Fibroblast of gingiva (primary cell): ENCODE results near the gene KLHDC8A.
A peak's percentile ranks its signal among the peaks of the same experiment; 100 is the strongest.
"Not testable (repeated sequence)": the region's sequence is repeated elsewhere in the genome, so short reads cannot be mapped to it uniquely, and the experiment has no call there.

Experiments used
- DNase-seq: peaks from one replicate; pipeline ENCODE4 v3.0.0-alpha.2; 2011; ENCODE audit warnings: low read depth

KLHDC8A gene

DNA sequence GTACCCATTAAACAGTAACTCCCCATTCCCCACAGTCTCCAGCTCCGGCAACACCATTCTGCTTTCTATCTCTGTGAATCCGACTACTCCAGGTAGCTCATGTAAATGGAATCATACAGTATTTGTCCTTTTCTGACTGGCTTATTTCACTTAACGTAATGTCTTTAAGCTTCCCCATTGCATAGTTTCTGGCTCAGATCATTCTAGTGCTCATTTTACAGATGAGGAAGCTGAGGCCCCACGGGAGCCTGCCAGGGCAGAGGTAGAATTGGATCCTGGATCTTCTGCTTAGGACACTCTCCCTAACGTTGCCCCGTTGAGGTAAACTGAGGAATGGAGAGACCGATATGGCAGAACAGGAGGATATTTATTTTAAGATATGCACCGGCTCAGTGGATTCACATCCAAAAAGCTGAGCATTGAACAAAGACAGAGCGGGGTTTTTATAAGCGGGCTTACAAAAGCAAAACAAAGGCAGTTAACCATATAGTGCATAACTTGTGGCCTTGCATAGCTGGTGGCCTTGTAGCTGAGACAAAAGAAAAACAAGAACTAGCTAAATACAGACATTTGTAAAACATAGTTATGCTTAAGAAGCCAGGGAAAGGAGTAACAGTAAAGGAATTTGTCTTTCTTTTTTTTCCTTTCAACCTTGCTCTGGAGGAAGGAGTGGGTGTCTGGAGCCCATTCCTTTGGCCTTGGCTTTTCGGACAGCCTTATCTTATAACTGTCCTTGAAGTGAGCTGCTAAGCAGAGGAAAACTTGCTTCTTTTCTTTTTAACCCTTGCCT lies 15.3 kb upstream of the KLHDC8A start:
- DNase-seq: no peak

DNA sequence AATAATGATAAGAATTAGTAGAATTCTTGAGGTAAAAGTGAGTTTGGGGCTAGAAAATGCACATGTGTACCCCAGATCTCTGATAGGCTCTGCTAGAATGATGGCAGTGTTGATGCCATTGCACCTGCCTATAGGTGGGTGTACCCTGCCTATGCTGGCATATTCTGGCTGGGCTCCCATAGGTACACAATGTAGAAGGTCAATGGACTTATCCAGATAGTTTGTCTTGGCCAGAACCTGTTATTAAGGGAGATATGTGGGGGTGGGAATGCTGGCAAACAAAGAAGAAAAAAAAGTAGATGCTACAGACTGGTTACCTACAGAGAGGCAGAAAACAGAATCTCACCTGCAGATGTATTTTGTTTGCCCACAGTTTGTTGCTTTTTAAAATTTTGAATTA lies 14.1 kb upstream of the KLHDC8A start:
- DNase-seq: no peak

DNA sequence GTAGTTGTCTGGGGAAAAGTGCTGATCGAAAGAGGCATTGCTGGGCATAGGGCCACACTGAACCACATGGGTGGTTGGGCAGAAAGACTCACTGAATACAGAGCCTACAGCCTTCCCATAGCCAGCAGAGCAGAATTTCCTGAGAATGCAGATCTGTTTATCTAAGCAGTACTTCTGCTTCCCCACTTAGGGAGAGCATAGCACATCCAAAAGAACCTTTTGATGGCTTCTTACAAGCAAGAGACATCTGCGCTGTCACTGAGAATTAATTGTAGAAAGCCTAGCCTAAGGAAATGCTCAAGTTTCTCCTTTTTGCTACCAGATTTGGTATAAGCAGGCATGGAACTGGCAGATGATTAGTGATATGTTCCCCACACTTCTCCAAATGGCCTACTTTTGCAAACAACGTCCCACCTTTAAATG lies 13.0 kb upstream of the KLHDC8A start:
- DNase-seq: no peak

DNA sequence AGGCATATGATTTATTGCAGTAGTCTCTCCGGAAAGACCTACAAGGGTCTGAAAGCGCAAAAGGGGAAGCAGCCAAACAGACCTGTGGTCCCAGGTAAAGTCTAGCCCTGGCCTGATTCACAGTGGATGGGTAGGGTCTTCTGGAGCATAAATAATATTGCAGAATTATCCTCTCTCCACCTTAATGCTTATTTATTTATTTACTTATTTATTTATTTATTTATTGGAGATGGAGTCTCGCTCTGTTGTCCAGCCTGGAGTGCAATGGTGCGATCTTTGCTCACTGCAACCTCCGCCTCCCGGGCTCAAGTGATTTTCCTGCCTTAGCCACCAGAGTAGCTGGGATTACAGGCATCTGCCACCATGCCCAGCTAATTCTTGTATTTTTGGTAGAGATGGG lies 11.8 kb upstream of the KLHDC8A start:
- DNase-seq: no peak

GRCh38 chr1:205365945-205366463 lies 9.3 kb upstream of the KLHDC8A start:
- no peak for DNase-seq

GRCh38 chr1:205365086-205365485 lies 8.4 kb upstream of the KLHDC8A start:
- not testable (repeated sequence) for DNase-seq

- no peak for DNase-seq
These were observed 4.2 kb upstream of the KLHDC8A start for GRCh38 chr1:205360891-205361290.

DNA sequence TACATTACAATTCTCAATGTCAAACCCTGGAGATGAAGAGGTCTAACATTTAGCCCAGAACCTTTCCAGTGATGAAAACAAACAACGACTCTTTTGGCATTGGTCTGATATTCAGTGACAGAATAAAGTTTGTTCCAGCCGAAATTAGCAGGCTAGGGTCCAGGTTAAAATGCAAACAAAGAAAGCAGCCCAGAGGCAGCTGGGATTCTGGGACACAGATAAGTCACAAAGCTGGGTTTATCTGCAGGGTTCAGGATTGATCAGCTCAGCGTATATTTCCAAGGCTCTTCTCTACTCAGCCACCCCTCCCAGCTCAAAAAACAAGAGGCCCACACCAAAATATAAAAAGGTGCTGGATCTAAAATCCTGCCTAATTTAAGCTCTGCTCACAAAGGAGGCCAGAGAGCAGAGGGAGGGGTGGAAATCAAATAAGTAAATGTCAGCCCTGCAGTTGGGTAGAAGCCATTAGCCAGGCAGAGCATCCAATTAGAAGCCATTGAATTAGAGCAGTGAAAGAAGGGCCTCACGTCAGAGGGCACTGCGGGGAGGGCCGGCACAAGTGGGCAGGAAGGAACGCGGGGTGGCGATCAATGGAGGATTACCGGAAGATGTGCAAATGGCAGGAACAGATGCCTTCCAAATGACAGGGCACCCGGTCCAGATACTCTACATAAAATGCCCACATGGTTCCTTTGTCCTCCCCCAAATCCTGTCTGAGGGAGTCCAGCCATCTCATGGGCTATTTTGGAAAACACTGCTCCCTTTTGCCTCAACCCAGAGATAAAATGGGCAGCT lies 3.2 kb upstream of the KLHDC8A start:
- DNase-seq: no peak

GRCh38 chr1:205358579-205358978 lies 1.9 kb upstream of the KLHDC8A start:
- DNase-seq: no peak

- no peak for DNase-seq
These were observed 845 bp upstream of the KLHDC8A start for GRCh38 chr1:205357567-205357966.

- no peak for DNase-seq
These were observed 1.7 kb downstream of the KLHDC8A start for GRCh38 chr1:205355075-205355453.

DNA sequence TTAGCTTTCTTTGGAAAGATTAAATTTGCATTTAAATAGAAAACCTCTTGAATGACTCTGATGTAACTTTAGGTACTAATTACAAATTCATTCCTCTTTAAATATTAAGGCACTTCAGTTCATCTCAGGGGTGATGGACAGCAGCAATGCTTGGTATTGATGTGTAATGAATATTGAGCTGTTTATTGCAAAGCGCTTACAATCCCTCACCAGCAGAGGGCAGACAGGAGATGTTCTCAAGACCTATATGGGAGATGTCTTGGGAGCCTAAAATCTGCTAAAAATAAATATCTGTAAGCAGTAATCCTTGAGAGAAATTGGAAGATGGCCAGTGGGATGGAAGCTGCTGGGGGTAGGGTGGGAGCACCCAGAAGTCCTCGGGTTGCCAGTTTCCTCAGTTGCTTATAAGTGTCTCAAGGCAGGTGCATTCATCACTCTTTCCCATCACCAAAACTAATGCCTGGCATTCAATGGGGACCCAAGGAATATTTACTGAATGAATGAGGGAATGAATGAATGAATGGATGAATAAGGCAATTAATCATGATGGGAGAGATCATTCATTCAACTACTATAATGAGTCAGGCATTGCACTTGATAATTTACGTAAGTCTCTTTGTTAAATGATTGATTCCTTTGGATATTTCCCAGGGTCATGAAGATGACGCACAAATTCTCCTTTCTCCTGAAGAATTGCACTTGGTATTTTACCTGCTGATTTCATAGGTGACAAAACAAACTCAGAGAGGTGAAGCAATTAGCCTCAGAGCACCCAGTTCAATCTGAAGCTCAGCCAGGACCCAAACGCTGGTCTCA lies 2.3 kb downstream of the KLHDC8A start:
- DNase-seq: peak; percentile 50

- DNase-seq: no peak
These were observed 3.1 kb downstream of the KLHDC8A start for GRCh38 chr1:205353612-205354011.

DNA sequence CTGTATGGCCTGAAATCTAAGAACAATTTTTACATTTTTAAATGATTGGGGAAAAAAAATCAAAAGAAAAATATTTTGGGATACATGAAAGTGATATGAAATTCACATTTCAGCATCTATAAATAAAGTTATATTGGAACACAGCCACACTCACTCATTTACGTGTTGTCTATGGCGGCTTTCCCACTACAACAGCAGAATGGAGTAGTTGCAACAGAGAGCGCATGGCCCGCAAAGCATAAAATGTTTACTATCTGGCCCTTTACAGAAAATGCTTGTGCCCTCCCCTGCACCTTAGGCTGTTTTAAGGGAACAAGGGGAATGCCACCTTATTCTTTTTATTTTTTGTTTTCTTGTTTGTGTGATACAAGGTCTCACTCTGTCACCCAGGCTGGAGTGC lies 3.5 kb downstream of the KLHDC8A start:
- DNase-seq: no peak

GRCh38 chr1:205351984-205352713 lies 4.6 kb downstream of the KLHDC8A start:
- no peak for DNase-seq

DNA sequence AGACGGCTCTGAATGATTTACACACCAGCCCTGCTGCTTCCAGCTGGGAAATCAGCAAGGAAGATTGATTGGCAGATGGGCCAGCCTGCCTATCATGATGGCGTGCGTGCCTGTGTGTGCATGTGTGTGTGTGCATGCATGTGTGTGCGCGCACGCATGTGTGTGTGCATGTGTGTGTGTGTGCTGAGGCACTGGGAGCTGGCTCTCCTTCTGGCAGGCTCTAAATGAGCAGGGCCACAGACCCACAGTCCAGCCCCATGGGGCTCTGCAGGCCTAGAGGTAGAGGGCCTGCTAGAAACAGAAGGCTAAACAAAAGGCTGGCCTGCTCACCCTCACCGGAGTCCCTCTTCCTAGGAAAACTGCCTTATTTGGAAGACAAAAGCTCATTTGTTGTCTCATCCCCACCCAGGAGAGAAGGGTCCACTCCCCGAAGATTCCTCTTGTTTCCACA lies 6.0 kb downstream of the KLHDC8A start:
- no peak for DNase-seq

GRCh38 chr1:205350124-205350523 lies 6.6 kb downstream of the KLHDC8A start:
- no peak for DNase-seq

DNA sequence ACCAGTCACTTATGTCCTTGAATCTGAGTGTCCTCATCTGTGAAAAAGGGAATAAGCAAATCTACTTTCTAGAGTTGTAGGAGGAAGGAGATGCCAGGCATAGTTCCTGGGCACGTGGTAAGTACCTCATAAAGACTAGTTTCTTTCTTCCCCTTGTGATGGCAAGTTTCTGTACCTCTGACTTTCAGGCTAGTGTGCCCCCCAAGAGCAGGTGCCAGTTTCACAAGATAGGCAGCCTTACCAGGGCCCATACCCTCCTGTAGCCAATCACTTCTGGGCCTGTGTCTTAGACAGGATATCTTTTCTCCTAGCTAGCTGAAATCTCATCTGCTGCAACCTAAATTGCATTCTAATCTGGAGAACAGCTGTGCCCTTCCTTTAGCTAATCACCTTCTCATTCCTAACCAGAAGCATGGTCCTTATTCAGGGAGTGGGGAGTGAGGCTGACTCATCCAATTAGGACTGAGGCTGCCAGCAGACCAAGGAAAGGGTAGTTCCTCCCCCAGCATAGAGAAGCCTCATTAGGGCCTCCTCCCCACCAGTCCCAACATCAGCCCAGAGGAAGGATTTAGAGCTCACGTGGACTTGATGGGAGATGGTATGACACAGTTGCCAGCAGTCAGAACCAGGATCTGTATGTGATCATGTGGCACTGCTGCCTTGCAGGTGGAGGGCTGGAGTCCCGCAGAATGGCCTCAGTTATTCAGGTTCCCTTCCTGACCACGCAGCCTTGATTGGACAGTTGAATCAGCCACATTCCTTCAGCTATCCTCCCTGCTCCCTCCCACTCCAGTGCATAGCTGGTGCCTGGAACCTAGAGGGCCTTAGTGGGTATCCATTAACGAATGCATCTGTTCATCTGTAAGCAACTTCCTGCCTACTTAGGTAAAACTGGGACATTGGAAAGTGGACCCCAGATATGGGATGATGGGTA lies 7.9 kb downstream of the KLHDC8A start:
- no peak for DNase-seq

DNA sequence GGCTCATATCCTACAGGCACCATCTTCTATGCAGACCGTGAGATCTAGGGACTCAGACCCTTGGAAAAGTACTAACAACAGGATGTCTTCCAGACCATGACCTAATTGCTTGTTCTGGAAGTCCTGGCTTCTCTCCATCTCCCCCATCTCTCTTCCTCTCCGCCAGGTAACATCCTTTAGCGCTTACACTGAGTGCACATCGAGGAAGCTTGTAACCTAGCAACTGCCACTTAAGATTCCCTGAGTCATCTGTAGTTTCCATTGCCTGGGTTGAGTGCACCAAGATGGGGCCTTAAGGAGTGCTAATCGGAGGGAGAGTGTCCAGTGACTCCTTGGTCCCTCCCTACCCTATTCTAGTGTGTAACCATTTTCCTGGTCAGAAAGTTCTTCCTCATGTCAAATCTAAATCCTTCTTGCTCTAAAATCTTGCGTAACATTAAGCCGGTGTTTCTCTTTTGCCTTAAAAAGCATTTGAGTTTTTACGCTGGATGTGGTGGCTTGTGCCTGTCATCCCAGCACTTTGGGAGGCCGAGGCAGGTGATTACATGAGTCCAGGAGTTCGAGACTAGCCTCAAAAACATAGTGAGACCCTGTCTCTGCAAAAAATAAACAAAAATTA lies 9.7 kb downstream of the KLHDC8A start:
- DNase-seq: no peak

DNA sequence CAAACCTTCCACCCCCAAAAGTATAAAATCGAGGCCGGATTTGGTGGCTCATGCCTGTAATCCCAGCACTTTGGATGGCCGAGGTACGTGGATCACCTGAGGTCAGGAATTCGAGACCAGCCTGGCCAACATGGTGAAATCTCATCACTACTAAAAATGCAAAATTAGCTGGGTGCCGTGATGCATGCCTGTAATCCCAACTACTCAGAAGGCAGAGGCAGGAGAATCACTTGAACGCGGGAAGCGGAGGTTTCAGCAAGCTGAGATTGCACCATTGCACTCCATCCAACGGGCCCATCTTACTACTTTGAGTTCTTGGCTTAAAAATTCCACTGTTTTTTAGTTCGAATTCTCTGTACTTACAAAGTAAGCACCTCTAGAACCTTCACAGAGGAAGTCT lies 11.0 kb downstream of the KLHDC8A start:
- no peak for DNase-seq
